ENCODE measurements around the gene SLC4A7.
"Not testable (repeated sequence)": the region's sequence is repeated elsewhere in the genome, so short reads cannot be mapped to it uniquely, and the experiment has no call there.

Gene SLC4A7

GRCh38 chr3:27484015-27484844 is at the start of gene SLC4A7:
Gene SLC4A7 (minus strand): TSS chr3:27484384. CDS start chr3:27484126, 258 bp downstream.
- DNase-seq (ENCODE audit: low spot score): peak; percentile 78

GRCh38 chr3:27533261-27533607 is 49.0 kb upstream of the SLC4A7 start:
- no peak for DNase-seq (ENCODE audit: low spot score)

- DNase-seq (ENCODE audit: low spot score): no peak
These were observed 48.5 kb upstream of the SLC4A7 start for GRCh38 chr3:27532426-27533260.

GRCh38 chr3:27531193-27531751 is 47.1 kb upstream of the SLC4A7 start:
- not testable (repeated sequence) for DNase-seq (ENCODE audit: low spot score)

GRCh38 chr3:27528791-27529190 is 44.6 kb upstream of the SLC4A7 start:
- DNase-seq (ENCODE audit: low spot score): no peak

GRCh38 chr3:27526614-27527315 is 42.6 kb upstream of the SLC4A7 start:
- DNase-seq (ENCODE audit: low spot score): no peak

GRCh38 chr3:27521872-27522265 is 37.7 kb upstream of the SLC4A7 start:
- no peak for DNase-seq (ENCODE audit: low spot score)

- DNase-seq (ENCODE audit: low spot score): no peak
These were observed 37.1 kb upstream of the SLC4A7 start for GRCh38 chr3:27521179-27521871.

- DNase-seq (ENCODE audit: low spot score): no peak
These were observed 27.7 kb upstream of the SLC4A7 start for GRCh38 chr3:27511724-27512422.

GRCh38 chr3:27509376-27509775 is 25.2 kb upstream of the SLC4A7 start:
- DNase-seq (ENCODE audit: low spot score): no peak

GRCh38 chr3:27508424-27508823 is 24.2 kb upstream of the SLC4A7 start:
- no peak for DNase-seq (ENCODE audit: low spot score)

GRCh38 chr3:27507515-27508266 is 23.5 kb upstream of the SLC4A7 start:
- DNase-seq (ENCODE audit: low spot score): no peak

- no peak for DNase-seq (ENCODE audit: low spot score)
These were observed 22.9 kb upstream of the SLC4A7 start for GRCh38 chr3:27507111-27507510.

- DNase-seq (ENCODE audit: low spot score): no peak
These were observed 20.6 kb upstream of the SLC4A7 start for GRCh38 chr3:27504749-27505148.

GRCh38 chr3:27503526-27503925 is 19.3 kb upstream of the SLC4A7 start:
- DNase-seq (ENCODE audit: low spot score): no peak

- DNase-seq (ENCODE audit: low spot score): no peak
These were observed 17.6 kb upstream of the SLC4A7 start for GRCh38 chr3:27501759-27502158.

GRCh38 chr3:27500986-27501385 is 16.8 kb upstream of the SLC4A7 start:
- no peak for DNase-seq (ENCODE audit: low spot score)

- DNase-seq (ENCODE audit: low spot score): no peak
These were observed 15.9 kb upstream of the SLC4A7 start for GRCh38 chr3:27500035-27500434.

GRCh38 chr3:27494784-27495183 is 10.6 kb upstream of the SLC4A7 start:
- DNase-seq (ENCODE audit: low spot score): no peak

GRCh38 chr3:27488821-27489220 is 4.6 kb upstream of the SLC4A7 start:
- no peak for DNase-seq (ENCODE audit: low spot score)
